ENCODE measurements around the gene TMEM59.
"Not testable (repeated sequence)": the region's sequence is repeated elsewhere in the genome, so short reads cannot be mapped to it uniquely, and the experiment has no call there.

TMEM59 gene

GRCh38 chr1:54052431-54052933 is 522 bp downstream of the TMEM59 start:
- no peak for DNase-seq

- no peak for DNase-seq
Observed at GRCh38 chr1:54051933-54052430, 1.0 kb downstream of the TMEM59 start.

GRCh38 chr1:54050435-54050834 is 2.6 kb downstream of the TMEM59 start:
- not testable (repeated sequence) for DNase-seq

GRCh38 chr1:54047384-54048305 is 5.4 kb downstream of the TMEM59 start:
- DNase-seq = no peak

- DNase-seq = no peak
Observed at GRCh38 chr1:54046671-54047383, 6.2 kb downstream of the TMEM59 start.

- DNase-seq = no peak
Observed at GRCh38 chr1:54045496-54045895, 7.5 kb downstream of the TMEM59 start.

GRCh38 chr1:54041806-54042205 is 11.2 kb downstream of the TMEM59 start:
- no peak for DNase-seq

GRCh38 chr1:54037476-54037875 is 15.5 kb downstream of the TMEM59 start:
- no peak for DNase-seq

GRCh38 chr1:54028306-54029251 is 24.4 kb downstream of the TMEM59 start:
- no peak for DNase-seq

- no peak for DNase-seq
Observed at GRCh38 chr1:54027848-54028247, 25.2 kb downstream of the TMEM59 start.

GRCh38 chr1:54024811-54025210 is 28.2 kb downstream of the TMEM59 start:
- DNase-seq = not testable (repeated sequence)

GRCh38 chr1:54024358-54024757 is 28.6 kb downstream of the TMEM59 start:
- no peak for DNase-seq

- DNase-seq = not testable (repeated sequence)
Observed at GRCh38 chr1:54019562-54020176, 33.3 kb downstream of the TMEM59 start.

- DNase-seq = no peak
Observed at GRCh38 chr1:54018635-54019034, 34.4 kb downstream of the TMEM59 start.

- DNase-seq = no peak
Observed at GRCh38 chr1:54017979-54018378, 35.0 kb downstream of the TMEM59 start, which contains the start of gene LDLRAD1. LDLRAD1 (minus strand) TSS chr1:54018186; CDS start chr1:54018112, 74 bp downstream.

GRCh38 chr1:54016343-54017282 is 36.4 kb downstream of the TMEM59 start:
- no peak for DNase-seq

- no peak for DNase-seq
Observed at GRCh38 chr1:54014009-54014629, 38.9 kb downstream of the TMEM59 start.

GRCh38 chr1:54013393-54014008 is 39.5 kb downstream of the TMEM59 start:
- no peak for DNase-seq

GRCh38 chr1:54012863-54013262 is 40.1 kb downstream of the TMEM59 start:
- DNase-seq = no peak

- no peak for DNase-seq
Observed at GRCh38 chr1:54012008-54012325, 41.0 kb downstream of the TMEM59 start.

Measured in activated effector memory CD4-positive, alpha-beta T cell treated with Interleukin-2 at 50 U/mL for 16 hours (primary cell).